NB4 (cell line): Measurements from ENCODE around the gene ZCCHC10.

Source experiments
- CTCF ChIP-seq: IDR thresholded peaks from one replicate; pipeline ENCODE4 v1.5.1; 2012; ENCODE audit warnings: low read depth, low read length
- MAX ChIP-seq: IDR thresholded peaks from 2 replicates; pipeline ENCODE4 v1.6.1; 2011; ENCODE audit warnings: low read depth, low read length

- no peak for TF ChIP-seq CTCF
- no peak for TF ChIP-seq MAX
Observed at GRCh38 chr5:133062276-133062675, 35.9 kb upstream of the ZCCHC10 start.
